Kidney epithelial cell (primary cell): ENCODE results near the gene SAMD5. TPM values are rescaled to one million over a fixed set of nuclear protein-coding genes. Genes with fewer than 3 reads are reported as not detected.

Experiments used
- DNase-seq: peaks from one replicate; pipeline ENCODE4 v3.0.0-alpha.2; 2010; ENCODE audit warnings: low read depth
- H3K27me3 ChIP-seq: 2 replicates; pipeline ENCODE4 v1.6.0; 2011; ENCODE audit warnings: low read length; ENCODE audit not compliant: control insufficient read depth, insufficient read depth
- H3K36me3 ChIP-seq: 2 replicates; pipeline ENCODE4 v1.5.1; 2011; ENCODE audit warnings: low read length; ENCODE audit not compliant: control insufficient read depth, insufficient read depth
- H3K4me3 ChIP-seq: 2 replicates; pipeline ENCODE4 v1.5.1; 2011; ENCODE audit warnings: low read depth, mild to moderate bottlenecking, control low read depth, low read length
- CTCF ChIP-seq: IDR thresholded peaks from 2 replicates; pipeline ENCODE4 v1.5.1; 2011; ENCODE audit warnings: mild to moderate bottlenecking, moderate library complexity, low read length, control low read depth, inconsistent platforms; ENCODE audit not compliant: insufficient read depth, poor library complexity, severe bottlenecking
- total RNA-seq: library from RNA; depleted of rRNA; stranded (reverse); fragments of >200 nt; gene quantifications from 2 replicates; pipeline ENCODE4 v1.2.3, GENCODE V29; 2015

The SAMD5 gene
- total RNA-seq, 1 donor from 2014 or later, result 6.1 TPM

- no peak for TF ChIP-seq CTCF
- Histone ChIP-seq H3K27me3 (no peaks in the 10 kb centered on the region), H3K4me3 (no peak overlapping the region), H3K36me3 (no peaks in the 10 kb centered on the region)
- DNase-seq, result no peak
These were observed 28.6 kb upstream of the SAMD5 start for GRCh38 chr6:147479857-147480256.

GRCh38 chr6:147486683-147487082 lies 21.8 kb upstream of the SAMD5 start:
- no peak for TF ChIP-seq CTCF
- no peaks in the 10 kb centered on the region for H3K27me3 ChIP-seq
- no peak overlapping the region for H3K4me3 ChIP-seq
- no peak for DNase-seq
- H3K36me3 ChIP-seq, result no peaks in the 10 kb centered on the region

- Histone ChIP-seq H3K36me3 (no peaks in the 10 kb centered on the region), H3K27me3 (no peaks in the 10 kb centered on the region), H3K4me3 (no peak overlapping the region)
- DNase-seq, result no peak
- TF ChIP-seq CTCF, result no peak
These were observed 11.0 kb upstream of the SAMD5 start for GRCh38 chr6:147497472-147497871.

- TF ChIP-seq CTCF, result no peak
- DNase-seq, result no peak
- H3K4me3 ChIP-seq, result no peak overlapping the region
- no peaks in the 10 kb centered on the region for H3K27me3 ChIP-seq
- no peaks in the 10 kb centered on the region for H3K36me3 ChIP-seq
These were observed 4.9 kb upstream of the SAMD5 start for GRCh38 chr6:147503587-147503986.

- H3K27me3 ChIP-seq, result peaks cover 6% of the 10 kb centered on the region
- no peaks in the 10 kb centered on the region for H3K36me3 ChIP-seq
- H3K4me3 ChIP-seq, result no peak overlapping the region
- DNase-seq, result no peak
- TF ChIP-seq CTCF, result no peak
These were observed 3.6 kb upstream of the SAMD5 start for GRCh38 chr6:147504848-147505247.

GRCh38 chr6:147506704-147507114 lies 1.8 kb upstream of the SAMD5 start:
- DNase-seq, result no peak
- Histone ChIP-seq H3K27me3 (peaks cover 6% of the 10 kb centered on the region), H3K4me3 (peak overlapping the region; percentile 26), H3K36me3 (no peaks in the 10 kb centered on the region)
- peak; percentile 83 for TF ChIP-seq CTCF
